SW 1271 (cell line): ENCODE data around the gene RAD51.

Source experiments
- DNase-seq, 2 experiments: peaks; one replicate each; lab custom pipeline; 2025; lab: John Stamatoyannopoulos, UW

RAD51 gene

GRCh38 chr15:40762919-40763800 lies 68.2 kb downstream of the RAD51 start:
- DNase-seq: no peak

GRCh38 chr15:40763801-40764628 lies 69.0 kb downstream of the RAD51 start, which contains the start of gene GCHFR:
GCHFR (plus strand) TSS chr15:40764068; CDS start chr15:40764181, 113 bp downstream.
- no peak for DNase-seq

GRCh38 chr15:40764629-40765103 lies 69.7 kb downstream of the RAD51 start:
- DNase-seq: no peak

- DNase-seq: no peak
Observed at GRCh38 chr15:40766194-40766815, 71.3 kb downstream of the RAD51 start.

GRCh38 chr15:40766906-40767837 lies 72.2 kb downstream of the RAD51 start:
- DNase-seq: no peak

GRCh38 chr15:40767838-40768500 lies 73.0 kb downstream of the RAD51 start:
- DNase-seq: no peak

- no peak for DNase-seq
Observed at GRCh38 chr15:40768521-40769273, 73.7 kb downstream of the RAD51 start.

- no peak for DNase-seq
Observed at GRCh38 chr15:40769274-40770146, 74.5 kb downstream of the RAD51 start, which contains the start of gene C15orf62. C15orf62 (plus strand) TSS chr15:40769980; CDS start chr15:40770496, 516 bp downstream.

- no peak for DNase-seq
Observed at GRCh38 chr15:40770147-40770721, 75.3 kb downstream of the RAD51 start.

- no peak for DNase-seq
Observed at GRCh38 chr15:40771242-40771641, 76.3 kb downstream of the RAD51 start.

GRCh38 chr15:40772014-40772413 lies 77.0 kb downstream of the RAD51 start:
- no peak for DNase-seq

GRCh38 chr15:40773496-40773895 lies 78.5 kb downstream of the RAD51 start:
- no peak for DNase-seq

GRCh38 chr15:40773902-40774301 lies 78.9 kb downstream of the RAD51 start:
- no peak for DNase-seq

- no peak for DNase-seq
Observed at GRCh38 chr15:40775007-40775406, 80.0 kb downstream of the RAD51 start.

GRCh38 chr15:40775740-40776536 lies 81.0 kb downstream of the RAD51 start:
- no peak for DNase-seq

GRCh38 chr15:40776537-40777141 lies 81.7 kb downstream of the RAD51 start:
- no peak for DNase-seq
